ENCODE results near the gene ERN2. TPM values are rescaled to one million over a fixed set of nuclear protein-coding genes. Genes with fewer than 3 reads are reported as not detected.

ERN2 gene
- total RNA-seq, 1 experiment from 2014 or later, result 1.8 TPM

- Mint-ChIP-seq H3K4me1 (peaks cover 5% of the 10 kb centered on the region; the same call in 1 of the 2 replicates), H3K27me3 (ENCODE audit: low read depth) (peaks cover 54% of the 10 kb centered on the region), H3K9me3 (peaks cover 6% of the 10 kb centered on the region; the same call in 1 of the 2 replicates), H3K27ac (no peak overlapping the region), H3K4me3 (no peak overlapping the region), H3K36me3 (no peaks in the 10 kb centered on the region)
- CTCF ChIA-PET, result no interaction called here
- DNase-seq (ENCODE audit: low spot score), result no peak
- POLR2A ChIA-PET, result interaction anchor here (0.7 kb wide), 1 partner anchor 1050 kb away, joined by 3 read pairs; no protein-coding TSS in a partner anchor
- ATAC-seq, result no peak
- TF ChIP-seq NFE2L1 (CRISPR knock-in tag; IDR thresholded peaks at IDR 0.05), result no peak
- TF ChIP-seq ZNF416 (CRISPR knock-in tag; IDR thresholded peaks at IDR 0.05), result no peak
- no peak for TF ChIP-seq STAT6 (CRISPR knock-in tag; conservative IDR thresholded peaks at IDR 0.05; ENCODE audit: low read depth)
- TF ChIP-seq ZNF425 (CRISPR knock-in tag; conservative IDR thresholded peaks at IDR 0.05), result no peak
- no peak for TF ChIP-seq NR3C1 (CRISPR knock-in tag; conservative IDR thresholded peaks at IDR 0.05; ENCODE audit: low read depth)
- no peak for TF ChIP-seq ATF3 (CRISPR knock-in tag; conservative IDR thresholded peaks at IDR 0.05)
- TF ChIP-seq, protein P1, sequence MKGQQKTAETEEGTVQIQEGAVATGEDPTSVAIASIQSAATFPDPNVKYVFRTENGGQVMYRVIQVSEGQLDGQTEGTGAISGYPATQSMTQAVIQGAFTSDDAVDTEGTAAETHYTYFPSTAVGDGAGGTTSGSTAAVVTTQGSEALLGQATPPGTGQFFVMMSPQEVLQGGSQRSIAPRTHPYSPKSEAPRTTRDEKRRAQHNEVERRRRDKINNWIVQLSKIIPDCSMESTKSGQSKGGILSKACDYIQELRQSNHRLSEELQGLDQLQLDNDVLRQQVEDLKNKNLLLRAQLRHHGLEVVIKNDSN (CRISPR knock-in tag; IDR thresholded peaks at IDR 0.05), result no peak
- TF ChIP-seq KAT7 (CRISPR knock-in tag; IDR thresholded peaks at IDR 0.05; ENCODE audit: borderline replicate concordance), result no peak
- TF ChIP-seq, protein P2, sequence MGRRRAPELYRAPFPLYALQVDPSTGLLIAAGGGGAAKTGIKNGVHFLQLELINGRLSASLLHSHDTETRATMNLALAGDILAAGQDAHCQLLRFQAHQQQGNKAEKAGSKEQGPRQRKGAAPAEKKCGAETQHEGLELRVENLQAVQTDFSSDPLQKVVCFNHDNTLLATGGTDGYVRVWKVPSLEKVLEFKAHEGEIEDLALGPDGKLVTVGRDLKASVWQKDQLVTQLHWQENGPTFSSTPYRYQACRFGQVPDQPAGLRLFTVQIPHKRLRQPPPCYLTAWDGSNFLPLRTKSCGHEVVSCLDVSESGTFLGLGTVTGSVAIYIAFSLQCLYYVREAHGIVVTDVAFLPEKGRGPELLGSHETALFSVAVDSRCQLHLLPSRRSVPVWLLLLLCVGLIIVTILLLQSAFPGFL (CRISPR knock-in tag; IDR thresholded peaks at IDR 0.05; ENCODE audit: borderline replicate concordance), result no peak
Measured at GRCh38 chr16:23716484-23716883, 3.5 kb upstream of the ERN2 start.

- peak overlapping the region; percentile 43; the same call in 1 of the 2 replicates for H3K4me3 Mint-ChIP-seq
- POLR2A ChIA-PET, result no interaction called here
- TF ChIP-seq, protein P3, sequence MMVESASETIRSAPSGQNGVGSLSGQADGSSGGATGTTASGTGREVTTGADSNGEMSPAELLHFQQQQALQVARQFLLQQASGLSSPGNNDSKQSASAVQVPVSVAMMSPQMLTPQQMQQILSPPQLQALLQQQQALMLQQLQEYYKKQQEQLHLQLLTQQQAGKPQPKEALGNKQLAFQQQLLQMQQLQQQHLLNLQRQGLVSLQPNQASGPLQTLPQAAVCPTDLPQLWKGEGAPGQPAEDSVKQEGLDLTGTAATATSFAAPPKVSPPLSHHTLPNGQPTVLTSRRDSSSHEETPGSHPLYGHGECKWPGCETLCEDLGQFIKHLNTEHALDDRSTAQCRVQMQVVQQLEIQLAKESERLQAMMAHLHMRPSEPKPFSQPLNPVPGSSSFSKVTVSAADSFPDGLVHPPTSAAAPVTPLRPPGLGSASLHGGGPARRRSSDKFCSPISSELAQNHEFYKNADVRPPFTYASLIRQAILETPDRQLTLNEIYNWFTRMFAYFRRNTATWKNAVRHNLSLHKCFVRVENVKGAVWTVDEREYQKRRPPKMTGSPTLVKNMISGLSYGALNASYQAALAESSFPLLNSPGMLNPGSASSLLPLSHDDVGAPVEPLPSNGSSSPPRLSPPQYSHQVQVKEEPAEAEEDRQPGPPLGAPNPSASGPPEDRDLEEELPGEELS (CRISPR knock-in tag; IDR thresholded peaks at IDR 0.05), result no peak
- TF ChIP-seq FOXP1 (CRISPR knock-in tag; IDR thresholded peaks at IDR 0.05; ENCODE audit: borderline replicate concordance) (no peak), TP53 (CRISPR knock-in tag; IDR thresholded peaks at IDR 0.05) (no peak), HMGA2 (CRISPR knock-in tag; IDR thresholded peaks at IDR 0.05) (no peak), NR1H2 (CRISPR knock-in tag; IDR thresholded peaks at IDR 0.05) (no peak), FOXK1 (CRISPR knock-in tag; IDR thresholded peaks at IDR 0.05) (no peak), ZNF138 (CRISPR knock-in tag; conservative IDR thresholded peaks at IDR 0.05) (no peak), IRF2 (CRISPR knock-in tag; IDR thresholded peaks at IDR 0.05; ENCODE audit: borderline replicate concordance, low read depth) (no peak), GABPB1 (CRISPR knock-in tag; IDR thresholded peaks at IDR 0.05) (no peak), NFE2L1 (CRISPR knock-in tag; IDR thresholded peaks at IDR 0.05) (no peak), PRRX2 (CRISPR knock-in tag; IDR thresholded peaks at IDR 0.05) (no peak)
- TF ChIP-seq, protein P1 (CRISPR knock-in tag; IDR thresholded peaks at IDR 0.05), result no peak
- TF ChIP-seq, protein P4, sequence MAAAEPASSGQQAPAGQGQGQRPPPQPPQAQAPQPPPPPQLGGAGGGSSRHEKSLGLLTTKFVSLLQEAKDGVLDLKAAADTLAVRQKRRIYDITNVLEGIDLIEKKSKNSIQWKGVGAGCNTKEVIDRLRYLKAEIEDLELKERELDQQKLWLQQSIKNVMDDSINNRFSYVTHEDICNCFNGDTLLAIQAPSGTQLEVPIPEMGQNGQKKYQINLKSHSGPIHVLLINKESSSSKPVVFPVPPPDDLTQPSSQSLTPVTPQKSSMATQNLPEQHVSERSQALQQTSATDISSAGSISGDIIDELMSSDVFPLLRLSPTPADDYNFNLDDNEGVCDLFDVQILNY (CRISPR knock-in tag; IDR thresholded peaks at IDR 0.05), result no peak
Measured at GRCh38 chr16:23711785-23712184, 1.2 kb downstream of the ERN2 start.

More at GRCh38 chr16:23711785-23712184, 1.2 kb downstream of the ERN2 start:
- Mint-ChIP-seq H3K27ac (no peak overlapping the region), H3K4me1 (peaks cover 5% of the 10 kb centered on the region; the same call in 1 of the 2 replicates), H3K27me3 (ENCODE audit: low read depth) (peaks cover 72% of the 10 kb centered on the region), H3K9me3 (peaks cover 20% of the 10 kb centered on the region), H3K36me3 (peaks cover 17% of the 10 kb centered on the region)
- no peak for ATAC-seq
- DNase-seq (ENCODE audit: low spot score), result no peak
- CTCF ChIA-PET, result interaction anchor here (0.5 to 1.5 kb wide), 3 partner anchors 11 to 80 kb away, joined by 3 to 6 read pairs (median 3); no protein-coding TSS in a partner anchor

All from WTC11 (cell line).